Thyroid gland (tissue), 4 donors: ENCODE results near the gene IMMP1L. TPM values are rescaled to one million over a fixed set of nuclear protein-coding genes. Genes with fewer than 3 reads are reported as not detected.
"Not testable (repeated sequence)": the region's sequence is repeated elsewhere in the genome, so short reads cannot be mapped to it uniquely, and the experiment has no call there.

Experiments used
- DNase-seq, 2 donors: peaks; one replicate each; pipeline ENCODE4 v3.0.0-alpha.2; 2019
- H3K27ac ChIP-seq, 3 donors: fragments of 200-600 bp; sonication (generic); 1 replicate in 2 of 3; 2 replicates in 1 of 3; pipeline ENCODE4 v1.5.1; 2016 to 2019; ENCODE audit warnings: mild to moderate bottlenecking in 1 of 3, moderate library complexity in 1 of 3
- H3K27me3 ChIP-seq: fragments of 200-600 bp; sonication (generic); one replicate; pipeline ENCODE4 v1.5.1; 2019
- H3K36me3 ChIP-seq, 2 donors: fragments of 200-600 bp; sonication (generic); one replicate each; pipeline ENCODE4 v1.5.1; 2016 to 2019
- H3K4me1 ChIP-seq, 2 donors: fragments of 200-600 bp; sonication (generic); one replicate each; pipeline ENCODE4 v1.5.1; 2017 to 2019
- H3K4me3 ChIP-seq, 3 donors: fragments of 200-600 bp; sonication (generic); replicated peaks in 1 of 3; 1 replicate in 2 of 3; 2 replicates in 1 of 3; pipeline ENCODE4 v1.5.1; 2016; ENCODE audit warnings: mild to moderate bottlenecking in 1 of 3
- H3K9me3 ChIP-seq: fragments of 200-600 bp; sonication (generic); one replicate; pipeline ENCODE4 v1.5.1; 2017
- POLR2A ChIP-seq, 2 donors: fragments of 450-650 bp; IDR thresholded peaks; one replicate each; pipeline ENCODE4 v1.6.1; 2017; ENCODE audit warnings: antibody characterized with exemption in 2 of 2, mild to moderate bottlenecking in 2 of 2, moderate library complexity in 1 of 2
- WGBS, 2 donors: methylation state at CpG; one replicate each; pipeline ENCODE4 v1.1.5; 2017; 5-methylcytosine and 5-hydroxymethylcytosine counted together
- intact Hi-C: fragments of 100-400 bp; cut with DNase I; formaldehyde crosslinking; loops from one replicate; pipeline ENCODE4 v1.15.1; 2023
- total RNA-seq, 4 donors: library from RNA; depleted of rRNA; stranded (reverse); fragments of >200 nt; gene quantifications; one replicate each; pipeline ENCODE4 v1.2.3, GENCODE V29; 2016
- TF ChIP-seq, protein P1 (sequence below), 6 experiments: fragments of 200-600 bp in 3 of 6; fragments of 450-650 bp in 3 of 6; sonication (generic) in 3 of 6; IDR thresholded peaks; one replicate each; pipeline ENCODE4 v1.5.1; 2016 to 2019; ENCODE audit warnings: antibody characterized with exemption in 6 of 6, mild to moderate bottlenecking in 2 of 6, inconsistent platforms in 1 of 6, moderate library complexity in 1 of 6

The IMMP1L gene
- total RNA-seq, 4 donors from 2014 or later, result 9.5 to 76.9 (median 14.7) TPM

DNA sequence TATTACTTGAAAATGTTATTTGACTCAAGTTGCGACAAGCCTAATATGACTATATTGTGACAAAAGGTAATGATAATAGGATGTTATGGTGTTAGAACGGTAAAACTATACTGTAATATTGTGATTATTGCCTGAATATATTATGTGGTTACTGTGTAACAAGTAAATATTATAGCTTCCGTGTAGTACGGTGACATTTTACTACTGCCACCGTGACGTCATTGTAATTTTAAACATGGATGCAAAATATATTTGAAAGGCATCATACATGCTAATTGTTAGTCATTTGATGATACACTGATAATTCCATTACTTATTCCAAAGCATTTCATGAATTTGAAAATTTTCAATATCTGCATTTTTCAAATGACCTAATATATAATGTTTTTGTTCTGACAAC lies 2.7 kb upstream of the IMMP1L start:
- Histone ChIP-seq H3K4me3 (no peak overlapping the region), H3K4me1 (peaks cover 8 to 17% of the 10 kb centered on the region in 2 donors), H3K27me3 (no peaks in the 10 kb centered on the region), H3K36me3 (no peaks in the 10 kb centered on the region), H3K27ac (no peak overlapping the region), H3K9me3 (no peaks in the 10 kb centered on the region)
- intact Hi-C loops, result no loop called here
- TF ChIP-seq, protein P1, sequence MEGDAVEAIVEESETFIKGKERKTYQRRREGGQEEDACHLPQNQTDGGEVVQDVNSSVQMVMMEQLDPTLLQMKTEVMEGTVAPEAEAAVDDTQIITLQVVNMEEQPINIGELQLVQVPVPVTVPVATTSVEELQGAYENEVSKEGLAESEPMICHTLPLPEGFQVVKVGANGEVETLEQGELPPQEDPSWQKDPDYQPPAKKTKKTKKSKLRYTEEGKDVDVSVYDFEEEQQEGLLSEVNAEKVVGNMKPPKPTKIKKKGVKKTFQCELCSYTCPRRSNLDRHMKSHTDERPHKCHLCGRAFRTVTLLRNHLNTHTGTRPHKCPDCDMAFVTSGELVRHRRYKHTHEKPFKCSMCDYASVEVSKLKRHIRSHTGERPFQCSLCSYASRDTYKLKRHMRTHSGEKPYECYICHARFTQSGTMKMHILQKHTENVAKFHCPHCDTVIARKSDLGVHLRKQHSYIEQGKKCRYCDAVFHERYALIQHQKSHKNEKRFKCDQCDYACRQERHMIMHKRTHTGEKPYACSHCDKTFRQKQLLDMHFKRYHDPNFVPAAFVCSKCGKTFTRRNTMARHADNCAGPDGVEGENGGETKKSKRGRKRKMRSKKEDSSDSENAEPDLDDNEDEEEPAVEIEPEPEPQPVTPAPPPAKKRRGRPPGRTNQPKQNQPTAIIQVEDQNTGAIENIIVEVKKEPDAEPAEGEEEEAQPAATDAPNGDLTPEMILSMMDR (IDR thresholded peaks at IDR 0.05), result no peak
- TF ChIP-seq POLR2A (IDR thresholded peaks at IDR 0.05), result no peak
- no peak for DNase-seq
- WGBS, 2 donors, result 96% methylated on average over 6 of the region's 6 CpGs

GRCh38 chr11:31509051-31509428 lies 382 bp downstream of the IMMP1L start:
- Histone ChIP-seq H3K36me3 (no peaks in the 10 kb centered on the region), H3K4me1 (peaks cover 8 to 17% of the 10 kb centered on the region in 2 donors), H3K27me3 (no peaks in the 10 kb centered on the region), H3K4me3 (peak overlapping the region; percentile 59 to 91 (median 85)), H3K9me3 (no peaks in the 10 kb centered on the region), H3K27ac (peak overlapping the region in 2 of 3 donors; percentile 60 to 84)
- DNase-seq, result no peak
- intact Hi-C loops, result no loop called here
- no peak for TF ChIP-seq POLR2A (IDR thresholded peaks at IDR 0.05)
- TF ChIP-seq, protein P1 (IDR thresholded peaks at IDR 0.05), result no peak
- WGBS, 2 donors, result 2 to 3% methylated on average over 8 of the region's 8 CpGs

GRCh38 chr11:31500560-31500959 lies 8.9 kb downstream of the IMMP1L start:
- Histone ChIP-seq H3K27me3 (no peaks in the 10 kb centered on the region), H3K4me1 (no peaks in the 10 kb centered on the region), H3K27ac (no peak overlapping the region), H3K9me3 (no peaks in the 10 kb centered on the region), H3K36me3 (no peaks in the 10 kb centered on the region), H3K4me3 (no peak overlapping the region)
- no peak for DNase-seq
- TF ChIP-seq, protein P1 (IDR thresholded peaks at IDR 0.05), result no peak
- TF ChIP-seq POLR2A (IDR thresholded peaks at IDR 0.05), result no peak
- intact Hi-C loops, result no loop called here
- WGBS, 2 donors, result 88 to 94% methylated on average over 2 of the region's 2 CpGs

GRCh38 chr11:31499576-31500178 lies 9.7 kb downstream of the IMMP1L start:
- H3K36me3 ChIP-seq, result no peaks in the 10 kb centered on the region
- intact Hi-C loops, result no loop called here
- no peak overlapping the region for H3K4me3 ChIP-seq
- TF ChIP-seq POLR2A (IDR thresholded peaks at IDR 0.05), result no peak
- TF ChIP-seq, protein P1 (IDR thresholded peaks at IDR 0.05), result no peak
- no peaks in the 10 kb centered on the region for H3K9me3 ChIP-seq
- WGBS, 2 donors, result 92 to 95% methylated on average over 3 of the region's 3 CpGs
- no peak overlapping the region for H3K27ac ChIP-seq
- H3K27me3 ChIP-seq, result no peaks in the 10 kb centered on the region
- no peak for DNase-seq
- no peaks in the 10 kb centered on the region for H3K4me1 ChIP-seq

DNA sequence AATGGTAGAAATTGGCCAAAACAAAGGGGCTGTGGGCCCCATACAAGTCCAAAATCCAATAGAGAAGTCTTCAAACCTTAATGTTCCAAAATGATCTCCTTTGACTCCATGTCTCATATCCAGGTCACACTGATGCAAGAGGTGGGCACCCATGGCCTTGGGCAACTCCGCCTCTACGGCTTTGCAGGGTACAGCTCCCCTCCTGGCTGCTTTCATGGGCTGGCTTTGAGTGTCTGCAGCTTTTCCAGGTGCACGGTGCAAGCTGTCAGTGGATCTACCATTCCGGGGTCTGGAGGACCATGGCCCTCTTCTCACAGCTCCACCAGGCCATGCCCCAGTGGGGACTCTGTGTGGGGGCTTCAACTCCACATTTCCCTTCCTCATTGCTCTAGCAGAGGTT lies 15.7 kb downstream of the IMMP1L start:
- H3K4me1 ChIP-seq, DNase-seq, H3K36me3 ChIP-seq, intact Hi-C loops, H3K27ac ChIP-seq, H3K27me3 ChIP-seq, H3K9me3 ChIP-seq, H3K4me3 ChIP-seq: not testable (repeated sequence)
- WGBS, 2 donors, result 97 to 98% methylated on average over 4 of the region's 4 CpGs
